IPS-20b (cell line): ENCODE data around the gene SPON1.

Experiments
- H3K27ac ChIP-seq: one replicate; pipeline ENCODE4 v1.5.1; 2013; ENCODE audit warnings: low read length
- H3K27me3 ChIP-seq: 2 replicates; pipeline ENCODE4 v1.6.1; 2013; ENCODE audit warnings: mild to moderate bottlenecking, low read length, inconsistent platforms; ENCODE audit not compliant: insufficient read depth
- H3K36me3 ChIP-seq: 2 replicates; pipeline ENCODE4 v1.6.1; 2013; ENCODE audit warnings: low read depth, mild to moderate bottlenecking, inconsistent platforms, low read length, moderate library complexity; ENCODE audit not compliant: insufficient read depth
- H3K4me1 ChIP-seq: 2 replicates; pipeline ENCODE4 v1.6.1; 2013; ENCODE audit warnings: mild to moderate bottlenecking, control low read depth, inconsistent platforms, low read length, moderate library complexity; ENCODE audit not compliant: insufficient read depth
- H3K4me3 ChIP-seq: 2 replicates; pipeline ENCODE4 v1.5.1; 2013; ENCODE audit warnings: mild to moderate bottlenecking, low read length, inconsistent platforms
- H3K9ac ChIP-seq: 2 replicates; pipeline ENCODE4 v1.6.1; 2013; ENCODE audit warnings: low read depth, mild to moderate bottlenecking, inconsistent platforms, low read length, moderate library complexity
- H3K9me3 ChIP-seq: 2 replicates; pipeline ENCODE4 v1.6.1; 2013; ENCODE audit warnings: mild to moderate bottlenecking, low read depth, low read length, inconsistent platforms; ENCODE audit not compliant: insufficient read depth

Gene SPON1

GRCh38 chr11:14308114-14308896, 345.8 kb downstream of the SPON1 start:
- no peaks in the 10 kb centered on the region for H3K36me3 ChIP-seq
- no peak overlapping the region for H3K27ac ChIP-seq
- no peak overlapping the region; the same call in 1 of the 2 replicates for H3K9ac ChIP-seq
- no peak overlapping the region for H3K4me3 ChIP-seq
- H3K4me1 ChIP-seq: peaks cover 32% of the 10 kb centered on the region
- no peaks in the 10 kb centered on the region for H3K27me3 ChIP-seq
- H3K9me3 ChIP-seq: no peaks in the 10 kb centered on the region

DNA sequence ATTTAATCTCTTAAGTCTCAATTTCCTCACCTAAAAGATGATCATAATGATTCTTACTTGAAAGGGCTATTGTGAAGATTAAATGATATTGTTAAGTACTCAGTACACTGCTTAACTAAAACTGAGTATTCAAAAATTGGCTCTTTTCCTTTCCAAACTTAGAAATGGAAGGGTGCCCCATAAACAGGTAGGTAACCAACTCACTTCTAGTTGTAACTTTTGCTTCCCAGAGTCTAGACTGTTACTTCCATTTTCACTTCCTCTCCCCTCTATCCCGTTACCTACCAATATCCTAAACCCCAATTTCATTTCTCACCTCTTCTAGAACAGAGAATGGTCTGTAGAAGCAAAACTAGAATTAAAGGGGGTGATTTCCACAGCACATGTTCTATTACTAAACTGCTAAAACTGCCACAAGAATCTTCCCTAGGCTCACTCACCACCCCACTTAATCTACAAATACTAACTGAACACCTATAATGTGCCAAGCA, 346.4 kb downstream of the SPON1 start:
- Histone ChIP-seq H3K9ac (no peak overlapping the region), H3K27ac (no peak overlapping the region), H3K36me3 (no peaks in the 10 kb centered on the region), H3K9me3 (no peaks in the 10 kb centered on the region), H3K27me3 (no peaks in the 10 kb centered on the region), H3K4me1 (peaks cover 39% of the 10 kb centered on the region), H3K4me3 (no peak overlapping the region)

GRCh38 chr11:14309425-14310192, 347.1 kb downstream of the SPON1 start:
- no peaks in the 10 kb centered on the region for H3K9me3 ChIP-seq
- H3K4me3 ChIP-seq: no peak overlapping the region
- no peak overlapping the region for H3K9ac ChIP-seq
- no peaks in the 10 kb centered on the region for H3K36me3 ChIP-seq
- no peaks in the 10 kb centered on the region for H3K27me3 ChIP-seq
- peaks cover 42% of the 10 kb centered on the region for H3K4me1 ChIP-seq
- H3K27ac ChIP-seq: no peak overlapping the region

DNA sequence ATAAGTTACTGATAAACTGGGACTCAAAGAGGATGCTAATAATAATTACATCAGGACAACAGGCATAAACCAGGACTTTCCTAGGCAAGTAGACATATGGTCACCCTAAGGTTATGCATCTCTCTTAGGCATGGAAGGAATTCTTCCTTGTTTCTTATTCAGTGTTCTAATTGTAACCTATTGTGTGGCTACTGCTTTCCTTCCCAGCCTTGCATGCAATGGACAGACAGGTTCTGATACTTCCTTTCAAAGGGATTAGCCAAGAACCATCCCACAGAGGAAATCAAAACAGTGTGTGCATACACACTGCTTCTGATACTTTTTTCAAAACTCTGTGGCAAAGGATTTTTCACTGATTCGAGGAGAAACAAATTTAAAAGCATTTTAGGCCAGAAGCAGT, 348.2 kb downstream of the SPON1 start:
- Histone ChIP-seq H3K27me3 (no peaks in the 10 kb centered on the region), H3K27ac (no peak overlapping the region), H3K4me1 (peaks cover 37% of the 10 kb centered on the region), H3K36me3 (no peaks in the 10 kb centered on the region), H3K9me3 (no peaks in the 10 kb centered on the region), H3K9ac (no peak overlapping the region), H3K4me3 (no peak overlapping the region)

GRCh38 chr11:14312736-14313438, 350.4 kb downstream of the SPON1 start:
- Histone ChIP-seq H3K27me3 (no peaks in the 10 kb centered on the region), H3K9ac (no peak overlapping the region), H3K9me3 (no peaks in the 10 kb centered on the region), H3K36me3 (no peaks in the 10 kb centered on the region), H3K27ac (no peak overlapping the region), H3K4me3 (no peak overlapping the region), H3K4me1 (peaks cover 37% of the 10 kb centered on the region)

DNA sequence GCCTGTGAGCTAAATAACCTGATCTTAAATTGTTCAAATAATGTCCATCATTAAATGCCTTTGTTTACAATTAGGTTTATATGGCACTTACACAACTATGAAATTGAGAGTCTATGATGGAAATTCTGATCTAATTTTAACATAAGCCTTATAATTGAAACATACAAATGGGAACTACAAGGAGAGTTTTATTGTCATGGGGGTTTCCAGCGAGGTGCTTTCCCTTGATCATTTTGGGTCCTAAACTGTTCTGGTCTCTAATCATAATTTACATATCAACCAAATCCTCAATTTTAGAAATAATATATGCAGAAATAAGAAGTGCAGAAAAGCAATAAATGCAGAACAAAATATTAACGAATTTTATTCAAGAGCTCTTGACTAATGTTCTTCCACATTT, 351.6 kb downstream of the SPON1 start:
- H3K4me3 ChIP-seq: no peak overlapping the region
- H3K9me3 ChIP-seq: no peaks in the 10 kb centered on the region
- H3K27ac ChIP-seq: no peak overlapping the region
- H3K9ac ChIP-seq: no peak overlapping the region
- H3K4me1 ChIP-seq: peaks cover 35% of the 10 kb centered on the region
- no peaks in the 10 kb centered on the region for H3K36me3 ChIP-seq
- H3K27me3 ChIP-seq: no peaks in the 10 kb centered on the region

GRCh38 chr11:14315130-14315529, 352.6 kb downstream of the SPON1 start:
- H3K27me3 ChIP-seq: no peaks in the 10 kb centered on the region
- H3K9ac ChIP-seq: no peak overlapping the region
- no peak overlapping the region for H3K27ac ChIP-seq
- no peak overlapping the region for H3K4me3 ChIP-seq
- H3K4me1 ChIP-seq: peaks cover 37% of the 10 kb centered on the region
- H3K9me3 ChIP-seq: no peaks in the 10 kb centered on the region
- H3K36me3 ChIP-seq: no peaks in the 10 kb centered on the region
